IMR-90 (cell line): ENCODE data around the gene COL4A1.

Experiments used
- BHLHE40 ChIP-seq: fragments of 150-350 bp; IDR thresholded peaks from 2 replicates; pipeline ENCODE4 v1.6.1; 2016; ENCODE audit warnings: mild to moderate bottlenecking, low read depth, low read length
- CEBPB ChIP-seq: IDR thresholded peaks from 2 replicates; pipeline ENCODE4 v1.6.1; 2012; ENCODE audit warnings: low read depth, low read length, improper control_type of control experiment
- CHD1 ChIP-seq: IDR thresholded peaks from 2 replicates; pipeline ENCODE4 v1.6.1; 2012; ENCODE audit warnings: low read depth, low read length, improper control_type of control experiment
- FOS ChIP-seq: fragments of 150-350 bp; IDR thresholded peaks from 2 replicates; pipeline ENCODE4 v1.6.1; 2016; ENCODE audit warnings: low read depth, low read length
- MAZ ChIP-seq: IDR thresholded peaks from 2 replicates; pipeline ENCODE4 v1.6.1; 2012; ENCODE audit warnings: low read depth, mild to moderate bottlenecking, low read length, improper control_type of control experiment, moderate library complexity, borderline replicate concordance
- POLR2A ChIP-seq: IDR thresholded peaks from 2 replicates; pipeline ENCODE4 v1.6.1; 2012; ENCODE audit warnings: mild to moderate bottlenecking, low read depth, low read length
- RAD21 ChIP-seq: IDR thresholded peaks from 2 replicates; pipeline ENCODE4 v1.6.1; 2012; ENCODE audit warnings: low read length, improper control_type of control experiment
- RCOR1 ChIP-seq: IDR thresholded peaks from 2 replicates; pipeline ENCODE4 v1.6.1; 2012; ENCODE audit warnings: mild to moderate bottlenecking, low read length, improper control_type of control experiment; ENCODE audit not compliant: insufficient replicate concordance
- RFX5 ChIP-seq: IDR thresholded peaks from 2 replicates; pipeline ENCODE4 v1.8.0; 2012; ENCODE audit warnings: low read depth, mild to moderate bottlenecking, low read length, moderate library complexity
- SMC3 ChIP-seq: fragments of 150-350 bp; IDR thresholded peaks from 2 replicates; pipeline ENCODE4 v1.6.1; 2016; ENCODE audit warnings: low read depth, mild to moderate bottlenecking, antibody characterized with exemption, low read length, moderate library complexity
- TF ChIP-seq, protein P1 (sequence below): conservative IDR thresholded peaks from 2 replicates; pipeline ENCODE4 v1.5.1; 2012; ENCODE audit warnings: mild to moderate bottlenecking, low read depth, low read length, improper control_type of control experiment
- TF ChIP-seq, protein P2 (sequence below): fragments of 150-350 bp; IDR thresholded peaks from 2 replicates; pipeline ENCODE4 v1.6.1; 2016; ENCODE audit warnings: low read depth, mild to moderate bottlenecking, low read length, moderate library complexity, borderline replicate concordance
- TF ChIP-seq, protein P3 (sequence below): fragments of 150-350 bp; IDR thresholded peaks from 2 replicates; pipeline ENCODE4 v1.6.1; 2017; ENCODE audit warnings: mild to moderate bottlenecking, antibody characterized with exemption, low read length, low read depth

DNA sequence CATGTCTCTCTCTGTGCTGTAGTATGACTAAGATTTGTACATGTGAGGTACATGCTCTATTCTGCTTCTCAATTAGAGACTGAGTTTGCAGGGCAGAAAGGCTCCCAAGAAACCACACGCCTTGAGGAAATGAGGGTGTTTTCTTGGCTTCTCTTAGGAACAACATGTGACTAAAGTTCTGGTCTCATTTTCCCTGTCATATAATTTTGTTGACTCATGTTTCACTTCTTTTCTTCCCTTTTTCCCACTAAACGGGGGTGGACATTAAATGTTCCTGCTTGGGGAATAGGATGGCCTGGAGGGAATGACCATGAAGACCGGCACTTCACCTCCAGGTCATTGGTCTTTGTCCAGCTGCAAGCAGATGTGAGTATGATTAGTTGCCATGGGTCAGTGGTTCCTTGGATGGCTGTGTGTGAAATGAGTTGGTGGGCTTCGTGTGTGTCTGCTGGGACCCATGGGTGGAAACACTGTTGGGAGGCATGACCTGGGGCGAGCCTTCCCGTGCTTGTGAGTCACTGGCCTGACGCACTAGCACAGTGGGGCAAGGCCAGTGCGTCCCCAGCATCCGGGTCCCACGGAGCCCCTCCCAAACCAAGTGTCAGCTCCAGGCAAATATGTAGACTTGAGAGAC is 56.6 kb downstream of the COL4A1 start:
- TF ChIP-seq CEBPB, result no peak
- 0 out of 2 replicates have a peak, but pooled peaks have one; percentile 22 for TF ChIP-seq POLR2A
- TF ChIP-seq, protein P1, sequence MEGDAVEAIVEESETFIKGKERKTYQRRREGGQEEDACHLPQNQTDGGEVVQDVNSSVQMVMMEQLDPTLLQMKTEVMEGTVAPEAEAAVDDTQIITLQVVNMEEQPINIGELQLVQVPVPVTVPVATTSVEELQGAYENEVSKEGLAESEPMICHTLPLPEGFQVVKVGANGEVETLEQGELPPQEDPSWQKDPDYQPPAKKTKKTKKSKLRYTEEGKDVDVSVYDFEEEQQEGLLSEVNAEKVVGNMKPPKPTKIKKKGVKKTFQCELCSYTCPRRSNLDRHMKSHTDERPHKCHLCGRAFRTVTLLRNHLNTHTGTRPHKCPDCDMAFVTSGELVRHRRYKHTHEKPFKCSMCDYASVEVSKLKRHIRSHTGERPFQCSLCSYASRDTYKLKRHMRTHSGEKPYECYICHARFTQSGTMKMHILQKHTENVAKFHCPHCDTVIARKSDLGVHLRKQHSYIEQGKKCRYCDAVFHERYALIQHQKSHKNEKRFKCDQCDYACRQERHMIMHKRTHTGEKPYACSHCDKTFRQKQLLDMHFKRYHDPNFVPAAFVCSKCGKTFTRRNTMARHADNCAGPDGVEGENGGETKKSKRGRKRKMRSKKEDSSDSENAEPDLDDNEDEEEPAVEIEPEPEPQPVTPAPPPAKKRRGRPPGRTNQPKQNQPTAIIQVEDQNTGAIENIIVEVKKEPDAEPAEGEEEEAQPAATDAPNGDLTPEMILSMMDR, result no peak
- no peak for TF ChIP-seq RCOR1
- TF ChIP-seq, protein P2, sequence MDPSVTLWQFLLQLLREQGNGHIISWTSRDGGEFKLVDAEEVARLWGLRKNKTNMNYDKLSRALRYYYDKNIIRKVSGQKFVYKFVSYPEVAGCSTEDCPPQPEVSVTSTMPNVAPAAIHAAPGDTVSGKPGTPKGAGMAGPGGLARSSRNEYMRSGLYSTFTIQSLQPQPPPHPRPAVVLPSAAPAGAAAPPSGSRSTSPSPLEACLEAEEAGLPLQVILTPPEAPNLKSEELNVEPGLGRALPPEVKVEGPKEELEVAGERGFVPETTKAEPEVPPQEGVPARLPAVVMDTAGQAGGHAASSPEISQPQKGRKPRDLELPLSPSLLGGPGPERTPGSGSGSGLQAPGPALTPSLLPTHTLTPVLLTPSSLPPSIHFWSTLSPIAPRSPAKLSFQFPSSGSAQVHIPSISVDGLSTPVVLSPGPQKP, result no peak
- TF ChIP-seq RAD21, result no peak
- no peak for TF ChIP-seq RFX5
- no peak for TF ChIP-seq CHD1
- TF ChIP-seq FOS, result no peak
- TF ChIP-seq MAZ, result no peak
- TF ChIP-seq SMC3, result no peak
- TF ChIP-seq BHLHE40, result no peak
- TF ChIP-seq, protein P3, sequence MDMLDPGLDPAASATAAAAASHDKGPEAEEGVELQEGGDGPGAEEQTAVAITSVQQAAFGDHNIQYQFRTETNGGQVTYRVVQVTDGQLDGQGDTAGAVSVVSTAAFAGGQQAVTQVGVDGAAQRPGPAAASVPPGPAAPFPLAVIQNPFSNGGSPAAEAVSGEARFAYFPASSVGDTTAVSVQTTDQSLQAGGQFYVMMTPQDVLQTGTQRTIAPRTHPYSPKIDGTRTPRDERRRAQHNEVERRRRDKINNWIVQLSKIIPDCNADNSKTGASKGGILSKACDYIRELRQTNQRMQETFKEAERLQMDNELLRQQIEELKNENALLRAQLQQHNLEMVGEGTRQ, result peak; percentile 63
